NCI-H146 treated with DMSO at 0.1 percent for 48 hours (cell line): ENCODE measurements around the gene PEX5L.
A peak's percentile ranks its signal among the peaks of the same experiment; 100 is the strongest.
"Not testable (repeated sequence)": the region's sequence is repeated elsewhere in the genome, so short reads cannot be mapped to it uniquely, and the experiment has no call there.

Source experiments
- DNase-seq: peaks from one replicate; lab custom pipeline; 2025; ENCODE audit not compliant: unreplicated experiment; lab: John Stamatoyannopoulos, UW

PEX5L gene

DNA sequence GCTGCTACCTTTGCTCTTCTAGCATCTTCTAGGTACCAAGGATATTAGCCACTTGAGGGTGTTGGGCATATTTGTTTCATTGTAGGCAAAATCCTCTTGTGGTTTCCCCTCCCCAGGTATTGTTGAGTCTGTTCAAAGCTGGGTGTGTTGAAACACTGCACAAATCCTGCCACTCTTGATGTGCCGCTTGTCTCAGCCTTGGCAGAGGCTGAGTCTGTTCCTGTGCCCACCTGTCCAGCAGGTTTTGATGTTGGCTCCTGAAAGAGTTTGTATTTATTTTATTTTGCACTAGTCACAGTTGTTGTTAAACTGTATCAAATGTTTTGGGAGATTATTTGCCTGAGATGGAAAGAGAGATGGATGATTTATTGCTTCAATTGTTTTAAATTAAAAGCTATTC, 247.7 kb downstream of the PEX5L start:
- DNase-seq = no peak

DNA sequence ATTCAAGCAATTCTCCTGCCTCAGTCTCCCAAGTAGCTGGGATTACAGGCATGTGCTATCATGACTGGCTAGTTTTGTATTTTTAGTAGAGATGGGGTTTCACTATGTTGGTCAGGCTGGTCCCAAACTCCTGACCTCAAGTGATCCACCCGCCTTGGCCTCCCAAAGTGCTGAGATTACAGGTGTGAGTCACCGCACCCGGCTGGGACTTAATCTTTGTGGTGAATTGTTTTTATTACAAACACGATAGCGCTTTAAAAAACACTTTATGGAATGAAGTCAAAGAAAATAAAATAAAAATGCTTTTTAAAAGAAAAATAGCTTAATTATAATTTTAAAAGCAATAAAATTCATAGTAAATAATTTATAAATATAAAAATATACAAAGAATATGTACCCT, 253.9 kb downstream of the PEX5L start:
- not testable (repeated sequence) for DNase-seq

DNA sequence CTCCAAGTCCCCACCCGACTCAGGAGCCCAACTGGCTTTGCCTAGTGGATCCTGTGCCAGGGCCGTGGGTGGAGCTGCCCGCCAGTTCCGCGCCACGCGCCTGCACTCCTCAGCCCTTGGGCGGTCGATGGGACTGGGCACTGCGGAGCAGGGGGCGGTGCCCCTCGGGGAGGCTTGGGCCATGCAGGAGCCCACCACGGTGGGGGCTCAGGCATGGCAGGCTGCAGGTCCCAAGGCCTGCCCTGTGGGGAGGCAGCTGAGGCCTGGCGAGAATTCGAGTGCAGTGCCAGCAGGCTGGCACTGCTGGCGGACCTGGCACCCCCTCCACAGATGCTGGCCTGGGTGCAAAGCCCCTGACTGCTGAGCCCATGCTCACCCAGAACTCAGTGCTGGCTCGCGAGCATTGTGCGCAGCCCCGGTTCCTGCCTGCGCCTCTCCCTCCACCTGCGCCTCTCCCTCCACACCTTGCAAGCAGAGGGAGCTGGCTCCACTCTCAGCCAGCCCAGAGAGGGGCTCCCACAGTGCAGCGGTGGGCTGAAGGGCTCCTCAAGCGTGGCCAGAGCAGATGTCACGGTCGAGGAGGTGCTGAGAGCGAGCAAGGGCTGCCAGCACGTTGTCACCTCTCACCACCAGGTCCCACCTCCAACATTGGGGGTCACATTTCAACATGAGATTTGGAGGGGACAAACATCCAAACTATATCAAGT, 261.2 kb downstream of the PEX5L start:
- DNase-seq = no peak

DNA sequence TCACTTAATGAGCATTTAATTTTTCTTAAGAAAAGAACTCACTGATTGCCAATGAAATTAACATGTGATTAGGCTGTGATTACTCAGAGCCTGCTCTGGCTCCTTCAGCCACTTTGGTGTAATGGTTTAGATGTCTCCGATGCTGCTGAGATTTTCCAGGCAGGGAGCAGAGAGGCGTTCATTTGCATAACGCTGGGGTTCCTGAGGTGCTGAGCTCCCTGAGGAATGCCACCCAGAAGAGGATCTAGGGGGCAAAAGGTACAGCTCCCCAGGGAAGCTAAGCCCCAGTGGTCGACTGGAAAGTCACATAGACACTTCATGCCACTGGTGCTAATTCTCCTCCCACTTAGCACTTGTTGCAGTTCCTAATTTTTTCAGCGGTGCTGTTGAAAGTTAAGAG, 264.4 kb downstream of the PEX5L start:
- no peak for DNase-seq

DNA sequence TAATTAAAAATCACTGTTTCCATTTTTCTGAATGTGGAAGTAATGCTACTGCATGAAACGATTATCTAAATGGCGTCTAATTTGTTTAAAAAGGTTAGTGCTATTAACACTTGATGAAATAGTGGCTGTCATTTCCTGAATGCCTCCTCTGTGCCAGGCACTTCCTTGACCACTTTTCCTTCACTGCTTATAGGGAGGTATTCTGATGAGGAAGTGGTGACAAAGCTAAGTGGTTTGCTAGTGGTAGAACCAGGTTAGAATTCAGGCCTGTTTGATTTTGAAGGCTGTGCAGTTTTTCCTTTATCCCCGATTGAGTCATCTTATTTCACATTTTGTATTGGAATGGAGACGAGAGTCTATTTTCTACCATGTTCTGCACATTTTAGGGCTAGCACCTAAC, 264.9 kb downstream of the PEX5L start:
- no peak for DNase-seq

DNA sequence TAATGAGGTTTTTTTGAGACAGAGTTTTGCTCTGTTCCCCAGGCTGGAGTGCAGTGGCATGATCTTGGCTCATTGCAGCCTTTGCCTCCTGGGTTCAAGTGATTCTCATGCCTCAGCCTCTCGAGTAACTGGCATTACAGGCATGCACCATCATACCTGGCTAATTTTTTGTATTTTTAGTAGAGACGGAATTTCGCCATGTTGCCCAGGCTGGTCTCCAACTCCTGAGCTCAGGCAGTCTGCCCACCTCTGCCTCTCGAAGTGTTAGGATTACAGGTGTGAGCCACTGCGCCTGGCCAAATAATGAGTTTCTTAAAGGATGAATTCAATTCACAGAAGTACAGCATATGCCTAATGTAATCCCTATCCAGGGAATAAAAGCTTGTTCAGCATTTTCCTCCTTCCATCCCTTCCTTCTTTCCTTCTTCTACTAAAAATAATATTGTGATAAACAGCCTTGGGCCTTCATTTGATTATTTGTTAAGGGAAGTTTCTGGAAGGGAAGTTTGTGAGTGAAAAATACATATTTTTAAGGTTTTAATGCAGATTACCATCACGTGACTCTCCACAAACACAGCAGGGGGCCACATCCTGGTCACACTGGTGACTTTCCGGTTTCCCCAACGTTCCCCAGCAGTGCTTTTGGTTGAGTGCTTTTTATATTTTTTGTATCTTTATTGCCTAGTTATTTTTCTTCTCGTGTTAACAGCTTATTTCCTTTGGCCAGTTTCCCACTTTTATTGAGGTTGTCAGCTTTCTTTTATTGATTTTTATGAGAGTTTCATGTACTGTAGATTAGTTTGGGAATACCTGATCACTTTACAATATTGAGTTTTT, 267.1 kb downstream of the PEX5L start:
- no peak for DNase-seq

DNA sequence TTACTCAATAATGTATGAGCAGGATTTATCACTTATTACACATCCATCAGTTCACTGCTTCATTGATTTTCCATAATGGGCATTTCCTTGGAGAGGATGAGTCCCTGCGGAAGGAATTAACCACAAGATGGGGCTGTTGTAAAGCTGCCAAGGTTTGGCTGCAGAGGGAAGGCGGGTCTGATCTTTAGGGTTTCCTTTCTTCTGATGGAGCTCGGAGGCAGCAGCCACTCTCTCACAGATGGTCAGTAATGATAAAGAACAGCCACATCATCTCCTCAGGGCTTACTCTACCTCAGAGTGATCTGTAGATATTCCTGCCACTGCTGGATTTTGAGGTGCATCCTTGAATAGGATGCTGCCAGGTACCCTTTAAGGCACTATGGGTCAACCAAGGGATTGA, 268.7 kb downstream of the PEX5L start:
- DNase-seq = peak; percentile 15

DNA sequence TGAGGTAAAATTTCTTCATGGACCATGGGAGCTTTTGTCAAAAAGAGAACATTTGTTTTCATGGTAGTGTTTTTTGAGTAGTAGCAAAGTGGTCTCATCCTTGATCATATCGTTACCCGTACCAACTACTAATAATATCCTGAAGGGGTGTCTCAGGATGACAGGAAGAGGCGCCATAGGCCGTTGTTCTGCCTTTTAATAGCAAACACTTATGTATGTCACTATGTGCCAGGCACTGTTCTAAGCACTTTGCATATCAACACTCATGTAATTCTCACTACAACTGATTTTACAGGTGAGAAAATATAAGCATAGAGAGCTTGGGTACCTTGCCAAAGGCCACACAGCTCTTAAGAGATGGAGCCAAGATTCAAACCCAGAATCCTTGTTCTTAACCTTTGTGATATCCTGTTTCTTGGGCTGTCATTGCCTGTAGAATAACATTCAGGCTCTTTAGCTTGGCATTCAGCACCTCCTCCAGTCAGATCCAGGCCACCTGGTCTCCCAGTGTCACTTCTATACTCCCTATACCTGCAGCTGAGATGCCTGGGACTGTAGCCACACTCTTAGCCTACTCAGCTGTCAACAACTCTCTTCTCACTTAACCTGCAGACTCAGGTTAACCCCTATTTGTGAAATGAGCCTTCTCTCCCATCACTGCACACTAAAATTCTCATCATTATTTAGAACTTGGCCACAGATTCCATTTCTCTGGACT, 270.2 kb downstream of the PEX5L start:
- no peak for DNase-seq

DNA sequence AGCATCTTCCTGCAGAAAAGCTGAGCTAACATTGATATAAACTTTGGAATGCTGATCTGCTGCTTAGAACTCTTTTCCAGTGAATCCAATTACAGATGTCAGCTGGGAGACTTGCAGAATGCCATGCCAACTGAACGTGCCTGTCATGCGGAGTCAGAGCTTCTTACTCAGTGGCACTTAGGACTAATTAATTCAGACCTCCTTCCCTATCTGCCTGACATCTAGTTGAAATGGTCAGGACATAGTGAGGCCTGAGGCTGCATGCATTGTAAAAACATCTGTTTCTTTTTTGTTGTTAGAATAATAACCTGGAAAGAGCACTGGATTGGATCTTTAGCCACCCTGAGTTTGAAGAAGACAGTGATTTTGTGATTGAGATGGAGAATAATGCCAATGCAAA, 271.3 kb downstream of the PEX5L start:
- no peak for DNase-seq

DNA sequence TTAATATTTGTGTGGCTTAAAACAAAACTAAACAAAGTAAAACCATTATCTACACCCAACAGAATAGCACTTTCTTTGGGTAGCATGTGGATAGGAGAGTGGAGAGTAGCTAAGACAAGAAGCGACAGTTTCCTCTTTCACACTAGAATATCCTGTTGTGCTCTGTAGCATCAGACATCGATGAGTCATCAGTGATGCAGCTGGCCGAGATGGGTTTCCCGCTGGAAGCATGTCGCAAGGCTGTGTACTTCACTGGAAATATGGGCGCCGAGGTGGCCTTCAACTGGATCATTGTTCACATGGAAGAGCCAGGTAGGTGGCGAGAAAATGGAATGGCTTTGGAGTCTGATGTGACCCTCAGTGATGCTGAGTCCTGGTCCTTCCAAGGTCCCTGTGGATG, 275.8 kb downstream of the PEX5L start:
- no peak for DNase-seq

DNA sequence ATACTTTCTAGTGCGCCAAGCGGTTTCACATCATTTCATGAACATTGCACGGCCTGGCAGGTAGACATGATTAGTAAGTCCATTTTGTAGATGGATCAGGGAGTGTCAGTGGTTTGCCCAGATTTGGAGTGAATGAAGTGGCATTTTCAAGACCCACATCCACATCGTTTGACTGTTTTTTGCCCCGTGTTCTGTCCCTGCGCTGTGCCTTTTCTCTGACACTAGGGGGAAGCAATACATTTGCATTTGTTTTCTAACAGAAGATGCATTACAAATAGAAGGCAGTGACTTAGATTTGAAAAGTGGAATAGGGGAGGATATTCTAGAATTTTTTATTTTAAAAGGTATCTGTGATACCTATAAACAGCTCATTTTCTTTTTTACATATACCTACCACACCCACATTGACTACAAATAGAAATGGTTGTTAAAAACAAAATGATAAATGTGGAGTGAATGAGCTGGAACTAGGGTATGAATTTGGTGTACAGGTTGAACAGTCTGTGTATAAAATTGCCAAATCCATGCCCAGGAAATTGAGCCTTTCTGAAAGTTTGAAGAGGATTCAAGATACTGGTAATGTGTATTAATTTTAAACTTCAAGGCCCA, 285.9 kb downstream of the PEX5L start:
- DNase-seq = peak; percentile 24

DNA sequence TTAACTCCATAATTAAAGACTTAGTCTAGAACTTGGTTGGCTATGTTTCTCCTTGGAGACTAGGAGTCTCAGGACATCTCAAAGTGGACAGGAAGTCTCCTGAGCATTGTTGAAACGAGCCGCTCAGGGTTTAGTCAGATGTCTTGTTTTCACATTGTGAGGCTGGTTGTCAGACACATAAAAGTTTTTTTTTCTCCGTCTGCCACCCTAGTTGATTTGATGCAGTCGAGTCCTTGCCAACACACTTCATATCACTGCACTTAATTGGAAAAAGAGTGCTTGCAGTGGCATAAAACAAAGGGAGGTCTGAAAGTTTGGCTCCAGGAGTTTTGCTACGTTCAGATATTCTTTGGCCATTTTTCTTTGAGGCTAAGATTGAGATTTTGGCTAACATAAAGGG, 291.0 kb downstream of the PEX5L start:
- no peak for DNase-seq

DNA sequence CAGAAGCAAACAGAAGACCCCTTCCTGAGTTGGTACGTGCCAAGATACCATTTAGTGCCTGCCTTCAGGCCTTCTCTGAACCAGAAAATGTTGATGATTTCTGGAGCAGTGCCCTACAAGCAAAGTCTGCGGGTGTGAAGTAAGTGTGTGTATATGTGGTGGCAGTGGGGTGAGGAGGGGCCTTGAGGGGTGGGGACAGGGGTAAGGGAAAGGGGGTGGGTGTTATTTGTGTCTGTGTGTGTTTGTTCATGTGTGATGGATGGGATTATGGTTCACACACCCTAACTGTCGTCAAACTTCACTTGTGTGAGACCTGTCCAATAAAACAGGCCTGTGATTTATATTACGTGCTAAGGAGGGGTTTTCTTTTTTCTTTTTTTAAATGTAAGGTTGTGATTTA, 291.7 kb downstream of the PEX5L start:
- no peak for DNase-seq
